ENCODE data around the gene TTC13.

Gene TTC13

GRCh38 chr1:230979952-230980351 is 1.3 kb upstream of the TTC13 start:
- TF ChIP-seq POLR2A (IDR thresholded peaks at IDR 0.05; ENCODE audit: low read depth, low read length), result no peak
- FAIRE-seq (no peak), DNase-seq (ENCODE audit: insufficient read length, low spot score) (no peak)

- FAIRE-seq (no peak), DNase-seq (ENCODE audit: insufficient read length, low spot score) (no peak)
- TF ChIP-seq POLR2A (IDR thresholded peaks at IDR 0.05; ENCODE audit: low read depth, low read length), result no peak
These were observed 692 bp upstream of the TTC13 start for GRCh38 chr1:230979389-230979716.

GRCh38 chr1:230977761-230978490 is 735 bp downstream of the TTC13 start:
- TF ChIP-seq POLR2A (IDR thresholded peaks at IDR 0.05; ENCODE audit: low read depth, low read length), result no peak
- no peak for FAIRE-seq
- DNase-seq (ENCODE audit: insufficient read length, low spot score), result peak; percentile 19

GRCh38 chr1:230976825-230977747 is 1.6 kb downstream of the TTC13 start:
- FAIRE-seq (no peak), DNase-seq (ENCODE audit: insufficient read length, low spot score) (no peak)
- no peak for TF ChIP-seq POLR2A (IDR thresholded peaks at IDR 0.05; ENCODE audit: low read depth, low read length)

- DNase-seq (ENCODE audit: insufficient read length, low spot score) (no peak), FAIRE-seq (no peak)
- no peak for TF ChIP-seq POLR2A (IDR thresholded peaks at IDR 0.05; ENCODE audit: low read depth, low read length)
These were observed 2.3 kb downstream of the TTC13 start for GRCh38 chr1:230976360-230976759.

GRCh38 chr1:230975636-230976035 is 3.0 kb downstream of the TTC13 start:
- no peak for TF ChIP-seq POLR2A (IDR thresholded peaks at IDR 0.05; ENCODE audit: low read depth, low read length)
- FAIRE-seq (no peak), DNase-seq (ENCODE audit: insufficient read length, low spot score) (no peak)

GRCh38 chr1:230972855-230973271 is 5.8 kb downstream of the TTC13 start:
- TF ChIP-seq POLR2A (IDR thresholded peaks at IDR 0.05; ENCODE audit: low read depth, low read length), result no peak
- DNase-seq (ENCODE audit: insufficient read length, low spot score) (no peak), FAIRE-seq (no peak)

GRCh38 chr1:230971771-230972170 is 6.9 kb downstream of the TTC13 start:
- TF ChIP-seq POLR2A (IDR thresholded peaks at IDR 0.05; ENCODE audit: low read depth, low read length), result no peak
- DNase-seq (ENCODE audit: insufficient read length, low spot score) (no peak), FAIRE-seq (no peak)

GRCh38 chr1:230970432-230970831 is 8.2 kb downstream of the TTC13 start:
- FAIRE-seq, result no peak
- no peak for TF ChIP-seq POLR2A (IDR thresholded peaks at IDR 0.05; ENCODE audit: low read depth, low read length)
- DNase-seq (ENCODE audit: insufficient read length, low spot score), result no peak

GRCh38 chr1:230966358-230966873 is 12.2 kb downstream of the TTC13 start:
- no peak for FAIRE-seq
- DNase-seq (ENCODE audit: insufficient read length, low spot score), result no peak
- TF ChIP-seq POLR2A (IDR thresholded peaks at IDR 0.05; ENCODE audit: low read depth, low read length), result no peak

- DNase-seq (ENCODE audit: insufficient read length, low spot score) (no peak), FAIRE-seq (no peak)
- TF ChIP-seq POLR2A (IDR thresholded peaks at IDR 0.05; ENCODE audit: low read depth, low read length), result no peak
These were observed 13.1 kb downstream of the TTC13 start for GRCh38 chr1:230965535-230965934.

- TF ChIP-seq POLR2A (IDR thresholded peaks at IDR 0.05; ENCODE audit: low read depth, low read length), result no peak
- no peak for DNase-seq (ENCODE audit: insufficient read length, low spot score)
- FAIRE-seq, result no peak
These were observed 13.8 kb downstream of the TTC13 start for GRCh38 chr1:230964896-230965295.

- DNase-seq (ENCODE audit: insufficient read length, low spot score) (no peak), FAIRE-seq (no peak)
- no peak for TF ChIP-seq POLR2A (IDR thresholded peaks at IDR 0.05; ENCODE audit: low read depth, low read length)
These were observed 20.3 kb downstream of the TTC13 start for GRCh38 chr1:230958370-230958769.

- DNase-seq (ENCODE audit: insufficient read length, low spot score) (no peak), FAIRE-seq (no peak)
- no peak for TF ChIP-seq POLR2A (IDR thresholded peaks at IDR 0.05; ENCODE audit: low read depth, low read length)
These were observed 21.1 kb downstream of the TTC13 start for GRCh38 chr1:230957580-230957989.
